Right hindlimb (tissue), 1 donor: ENCODE data around the gene IRF6.
A peak's percentile ranks its signal among the peaks of the same experiment; 100 is the strongest.
"Not testable (repeated sequence)": the region's sequence is repeated elsewhere in the genome, so short reads cannot be mapped to it uniquely, and the experiment has no call there.

Source experiments
- DNase-seq: peaks from one replicate; pipeline ENCODE4 v3.0.0-alpha.2; 2018

IRF6 gene

DNA sequence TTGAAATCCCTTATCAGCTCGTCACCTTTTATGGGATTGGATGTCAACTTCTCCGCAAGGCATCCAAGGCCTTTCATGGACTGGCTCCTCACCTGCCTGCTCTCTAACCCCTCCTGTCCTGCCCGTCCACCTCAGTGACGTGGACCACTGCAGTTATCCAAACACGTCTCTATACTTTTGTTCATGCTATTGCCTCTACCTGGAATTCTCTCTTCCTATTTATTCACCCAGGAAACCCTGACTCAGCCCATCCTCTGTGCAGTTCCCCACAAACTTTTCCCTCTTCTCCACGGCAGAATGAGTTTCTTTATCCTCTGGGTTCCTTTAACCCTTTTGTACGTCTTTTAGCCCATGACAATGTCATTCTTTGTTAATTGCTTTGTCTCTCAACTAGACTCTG, 16.8 kb upstream of the IRF6 start:
- no peak for DNase-seq

DNA sequence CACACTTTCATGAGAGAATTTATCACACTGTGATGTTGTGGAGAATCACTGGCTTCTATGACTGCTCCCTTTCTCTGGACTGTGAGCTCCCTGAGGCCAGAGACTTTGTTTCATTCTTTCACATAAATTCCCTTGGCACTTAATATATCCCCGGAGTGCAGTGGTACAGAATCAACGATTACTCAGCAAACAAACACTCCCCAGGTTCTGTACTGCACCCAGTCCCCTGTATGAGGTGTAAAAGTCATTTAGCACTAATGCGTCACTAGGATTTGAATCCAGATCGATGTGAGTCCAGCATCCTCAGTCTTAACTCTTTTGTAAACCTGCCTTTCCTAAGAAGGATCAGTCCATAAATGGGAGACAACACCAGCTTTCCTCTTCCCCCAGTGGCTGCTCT, 15.0 kb upstream of the IRF6 start:
- no peak for DNase-seq

DNA sequence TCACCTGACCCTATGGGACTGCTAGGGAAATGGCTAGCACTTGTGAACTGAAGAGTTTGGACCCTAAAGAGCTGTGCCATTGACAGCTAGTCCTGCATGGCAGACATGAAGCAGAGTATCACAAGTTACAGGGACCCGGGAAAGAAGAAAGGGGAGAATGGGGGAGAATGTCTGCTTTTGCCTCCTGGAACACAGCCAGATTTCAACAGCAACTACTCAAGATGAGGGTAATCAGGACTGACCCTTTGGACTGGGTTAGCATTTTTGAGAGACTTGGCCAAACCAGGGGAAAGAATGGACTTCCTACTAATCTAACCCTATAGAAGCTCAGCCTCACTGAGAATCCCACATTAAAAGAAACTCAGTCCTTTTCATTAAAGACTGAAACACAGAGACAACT, 13.1 kb upstream of the IRF6 start:
- DNase-seq: no peak

DNA sequence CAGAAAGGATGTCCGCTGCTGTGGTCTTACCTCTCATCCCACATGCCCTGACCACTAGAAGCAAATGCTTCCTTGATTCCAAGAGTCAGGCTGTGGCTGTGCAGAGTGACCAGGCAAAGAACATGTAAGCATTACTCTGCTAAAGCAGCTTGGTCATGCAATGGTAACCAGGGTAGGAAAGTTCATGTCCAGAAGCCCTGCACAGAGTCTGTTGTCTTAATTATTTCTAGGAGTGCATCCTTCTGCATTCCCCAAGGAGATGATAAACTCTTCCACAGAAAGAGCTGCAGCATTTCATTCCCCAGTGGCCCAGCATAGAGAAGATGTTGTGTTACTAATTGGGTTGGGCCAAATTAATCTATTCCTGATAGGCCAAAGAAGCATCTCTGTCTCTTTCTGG, 11.7 kb upstream of the IRF6 start:
- no peak for DNase-seq

DNA sequence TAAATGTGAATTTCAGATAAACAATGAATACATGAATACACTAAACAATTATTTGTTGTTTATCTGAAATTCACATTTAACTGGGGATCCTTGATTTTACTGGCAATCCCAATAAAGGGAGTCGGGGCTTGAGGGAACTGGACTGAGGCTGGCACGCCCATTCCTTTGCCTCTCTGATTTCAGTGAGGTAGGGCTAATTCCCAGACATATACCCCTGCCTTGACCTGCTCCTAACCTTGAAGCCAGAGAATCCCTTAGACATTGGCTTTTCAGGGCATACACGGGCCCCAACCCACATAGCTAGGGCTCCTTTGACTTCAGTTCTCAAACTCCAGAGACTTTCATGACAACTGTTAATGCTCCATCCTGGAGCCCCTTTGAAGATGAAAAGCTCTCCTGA, 11.0 kb upstream of the IRF6 start:
- DNase-seq: no peak

DNA sequence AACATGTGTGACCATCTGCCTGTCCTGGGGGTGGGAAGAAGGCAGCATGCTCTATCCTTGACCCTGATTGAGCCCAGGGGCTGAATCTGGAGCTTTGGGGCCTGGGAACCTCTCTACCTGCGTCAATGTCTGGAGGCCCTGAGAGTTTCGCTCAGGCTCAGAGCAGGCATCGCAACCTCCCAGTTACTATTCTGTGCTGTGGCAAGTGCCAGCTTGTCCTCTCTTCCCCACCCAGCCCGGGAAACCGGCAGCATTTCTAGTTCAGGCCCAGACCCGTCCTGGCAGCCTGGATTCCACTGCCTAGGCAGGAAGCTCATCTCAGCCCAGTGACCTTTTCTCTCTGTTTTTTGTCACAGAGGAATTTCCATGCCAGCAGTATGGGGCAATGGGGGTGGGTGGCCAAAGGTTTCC, 10.0 kb upstream of the IRF6 start:
- DNase-seq: no peak

DNA sequence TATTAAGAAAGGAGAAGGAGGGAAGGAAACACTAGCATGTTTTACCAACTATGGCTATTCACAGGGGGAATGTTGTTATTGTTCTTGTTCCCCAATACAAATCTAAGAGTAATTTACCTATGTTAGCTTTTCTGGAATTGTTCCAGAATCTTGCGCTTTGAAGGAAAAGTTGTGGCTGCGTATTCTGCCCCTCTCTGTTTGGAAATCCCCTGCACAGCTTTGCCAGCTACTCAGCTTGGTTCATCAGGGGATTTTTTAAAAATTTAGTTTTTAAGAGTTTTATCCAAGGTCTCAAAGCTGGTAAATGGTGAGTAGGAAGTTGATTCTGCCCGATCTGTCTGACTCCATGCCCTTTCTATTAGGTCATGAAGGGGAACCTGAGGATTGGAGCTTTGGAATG, 9.5 kb upstream of the IRF6 start:
- no peak for DNase-seq

DNA sequence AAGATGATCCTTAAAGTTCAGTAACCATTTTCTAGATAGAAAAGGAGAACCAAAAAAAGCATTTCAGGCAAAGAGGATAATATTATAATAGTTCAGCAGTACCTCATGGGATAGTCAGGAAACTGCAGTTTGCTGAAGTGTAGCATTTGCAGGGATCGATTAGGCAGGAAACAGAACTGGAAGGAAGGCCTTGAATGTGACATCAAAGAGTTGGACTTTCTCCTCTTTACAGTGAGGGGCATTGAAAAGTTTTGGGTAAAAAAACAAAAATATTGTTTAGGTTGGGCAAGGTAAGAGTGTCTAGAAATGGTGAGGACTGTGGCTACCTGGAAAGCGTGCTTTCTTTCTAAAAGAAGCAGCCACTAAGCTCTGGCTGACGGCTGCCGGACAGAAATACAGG, 8.0 kb upstream of the IRF6 start:
- no peak for DNase-seq

DNA sequence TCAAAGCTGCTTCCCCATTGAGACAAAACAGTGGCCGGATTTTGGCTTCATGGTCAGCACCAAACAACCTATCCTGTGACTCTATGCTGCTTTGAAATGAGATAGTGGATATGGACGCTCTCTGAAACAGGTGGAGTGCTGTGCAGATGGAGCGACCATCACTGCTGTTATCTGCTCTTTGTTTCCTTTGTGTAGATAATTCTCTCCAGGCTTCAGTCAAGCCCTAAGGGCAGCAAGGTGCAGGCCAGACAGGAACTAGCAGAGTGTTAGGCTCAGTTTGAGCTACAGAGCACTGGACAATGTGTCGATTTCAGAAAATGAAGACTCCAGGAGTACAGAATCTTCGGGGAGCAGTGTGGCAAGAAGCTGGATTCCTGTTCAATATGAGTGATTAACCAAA, 4.8 kb upstream of the IRF6 start:
- DNase-seq: no peak

DNA sequence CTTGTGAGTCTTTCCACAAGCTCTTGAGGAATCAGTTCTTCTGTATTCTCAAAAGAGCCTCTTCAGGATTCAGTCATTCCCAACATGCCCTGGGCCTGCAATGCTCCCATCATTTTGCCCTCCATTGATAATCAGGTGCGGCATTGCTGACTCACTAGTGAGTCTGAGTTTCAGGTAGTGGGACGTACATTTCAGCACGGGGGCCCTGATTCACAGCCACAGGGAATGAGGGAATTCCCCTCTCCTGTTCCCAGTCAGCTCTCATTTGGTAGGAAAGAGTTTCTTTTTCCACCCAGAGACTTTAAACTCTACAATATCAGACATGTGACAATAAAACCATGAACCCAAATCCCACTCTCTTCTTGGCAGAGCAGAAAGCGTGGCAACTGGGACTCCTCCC, 3.7 kb upstream of the IRF6 start:
- no peak for DNase-seq

DNA sequence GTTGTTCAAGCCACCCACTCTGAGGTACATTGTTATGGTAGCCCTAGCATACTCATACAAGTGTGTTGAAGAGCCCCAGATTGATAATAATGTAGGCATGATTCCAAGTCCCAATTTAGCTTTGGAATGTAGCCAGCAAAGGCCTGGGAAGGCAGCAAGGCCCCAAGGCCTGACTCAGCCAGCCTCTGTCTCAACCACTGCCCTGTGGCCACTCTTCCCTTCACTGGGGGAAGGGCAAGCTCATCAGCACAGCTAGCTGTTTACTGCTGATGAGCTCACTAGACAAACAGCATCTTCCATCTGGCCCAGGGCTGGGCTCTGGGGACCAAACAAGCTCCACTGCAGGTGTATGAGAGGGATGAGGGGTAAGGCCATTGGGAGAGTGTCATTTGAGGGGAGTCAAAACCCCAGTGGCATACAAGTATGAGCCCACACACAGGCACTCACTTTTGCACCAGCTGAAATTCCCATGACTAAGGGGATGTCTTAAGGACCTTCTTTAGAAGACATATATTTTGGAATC, 2.2 kb upstream of the IRF6 start:
- no peak for DNase-seq

DNA sequence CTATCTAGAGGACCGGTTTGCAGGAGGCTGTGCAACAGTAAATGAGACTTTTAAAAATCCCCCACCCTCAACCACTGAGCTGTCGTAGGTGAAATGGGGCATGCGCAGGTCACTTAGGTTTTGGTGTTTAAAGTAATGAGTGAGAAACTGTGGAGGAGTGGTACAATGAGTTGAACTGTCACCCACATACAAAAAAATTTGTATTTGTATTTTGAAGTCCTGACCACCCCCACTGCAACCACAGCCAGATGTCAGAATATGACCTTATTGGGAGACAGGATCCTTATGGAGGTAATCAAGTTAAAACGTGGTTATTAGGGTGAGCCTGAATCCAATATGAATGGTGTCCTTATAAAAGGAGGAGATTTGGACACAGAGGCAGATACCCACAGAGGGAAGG, 1.6 kb upstream of the IRF6 start:
- DNase-seq: no peak

DNA sequence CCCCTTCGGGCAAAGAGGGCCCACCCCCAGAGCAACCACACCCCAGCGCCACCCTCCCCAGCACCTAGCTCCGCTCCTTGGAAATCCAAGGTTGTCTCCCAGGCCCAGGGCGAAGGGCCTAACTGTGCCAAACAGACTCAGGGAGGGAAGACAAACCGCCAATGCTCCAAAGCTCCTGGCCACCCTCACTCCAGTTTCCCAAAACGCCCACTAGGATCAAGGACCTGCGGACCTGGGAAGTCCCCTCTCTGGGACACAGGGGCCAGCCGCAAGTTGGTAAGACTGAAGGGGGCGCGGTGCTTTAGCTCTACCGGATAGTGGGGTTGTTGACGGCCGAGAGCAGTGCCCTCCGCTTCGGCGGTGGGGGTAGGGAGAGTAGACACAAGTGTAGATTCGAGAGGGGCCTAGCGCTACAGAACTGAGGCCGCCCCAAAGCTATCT, 581 bp downstream of the IRF6 start:
- DNase-seq: no peak

DNA sequence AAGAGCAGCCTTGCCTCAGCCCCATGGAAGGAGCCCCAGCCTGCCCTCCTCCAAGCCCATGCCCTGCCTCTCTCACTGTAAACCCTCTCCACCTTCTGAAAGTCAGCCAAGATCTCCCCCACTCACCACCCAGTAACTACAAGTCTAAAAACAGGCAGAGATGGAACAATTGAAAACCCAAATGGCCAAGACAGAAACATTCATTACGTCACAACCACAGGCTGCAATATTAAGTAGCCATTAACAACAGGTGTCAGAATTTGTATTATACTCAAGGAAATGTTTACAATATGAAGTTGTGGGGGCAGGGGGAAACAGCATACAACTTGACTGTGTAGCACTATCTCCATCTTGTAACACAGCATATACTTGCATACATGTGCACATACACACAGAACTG, 2.4 kb downstream of the IRF6 start:
- DNase-seq: no peak

DNA sequence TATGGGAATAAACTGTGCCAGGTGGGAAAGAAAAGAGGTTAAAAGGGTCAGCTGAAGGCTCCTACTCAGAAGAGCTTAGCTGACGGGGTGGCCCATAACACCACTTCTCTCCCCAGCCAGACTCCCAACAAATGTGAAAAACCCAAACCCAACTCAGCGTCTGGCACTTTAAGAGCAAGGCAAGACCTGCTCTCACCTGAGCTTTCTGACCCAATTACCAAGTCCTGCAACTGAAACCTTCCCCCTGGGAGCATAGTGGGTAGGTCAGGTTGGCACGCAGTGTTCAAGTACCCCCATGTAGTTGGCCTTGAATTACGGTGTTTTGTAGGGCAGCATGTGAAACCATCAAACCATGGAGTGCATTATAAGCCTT, 3.2 kb downstream of the IRF6 start:
- DNase-seq: no peak

DNA sequence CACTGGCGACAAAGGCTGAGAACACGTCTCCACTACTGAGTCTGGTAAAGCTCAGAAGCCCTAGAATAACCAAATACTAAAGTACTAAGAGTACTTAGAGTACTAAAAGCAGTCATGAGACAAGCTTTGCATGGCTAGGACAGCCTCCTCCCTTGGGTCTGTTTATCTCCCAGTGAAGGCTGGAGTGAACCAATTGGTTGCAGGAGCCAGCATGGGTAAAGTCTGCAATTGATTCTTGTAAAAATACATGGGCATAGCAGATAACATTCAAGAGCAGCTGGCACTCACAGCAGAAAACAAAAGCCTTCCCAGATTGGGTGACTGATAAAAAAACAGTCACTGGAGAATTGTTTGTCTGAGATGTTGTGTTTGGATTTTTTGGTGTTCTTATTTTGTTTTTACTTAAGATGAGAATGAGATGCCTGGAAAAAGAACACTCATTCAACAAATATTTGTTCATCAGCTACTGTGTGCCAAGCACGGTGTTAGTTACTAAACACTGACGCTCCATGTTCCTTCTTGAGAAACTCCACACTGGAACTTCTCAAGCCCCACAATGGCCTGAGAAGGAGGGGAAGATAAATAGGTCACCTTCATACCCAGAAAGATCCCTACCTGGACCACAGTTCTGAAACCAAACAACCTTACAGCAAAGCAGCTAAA, 3.7 kb downstream of the IRF6 start:
- DNase-seq: no peak

DNA sequence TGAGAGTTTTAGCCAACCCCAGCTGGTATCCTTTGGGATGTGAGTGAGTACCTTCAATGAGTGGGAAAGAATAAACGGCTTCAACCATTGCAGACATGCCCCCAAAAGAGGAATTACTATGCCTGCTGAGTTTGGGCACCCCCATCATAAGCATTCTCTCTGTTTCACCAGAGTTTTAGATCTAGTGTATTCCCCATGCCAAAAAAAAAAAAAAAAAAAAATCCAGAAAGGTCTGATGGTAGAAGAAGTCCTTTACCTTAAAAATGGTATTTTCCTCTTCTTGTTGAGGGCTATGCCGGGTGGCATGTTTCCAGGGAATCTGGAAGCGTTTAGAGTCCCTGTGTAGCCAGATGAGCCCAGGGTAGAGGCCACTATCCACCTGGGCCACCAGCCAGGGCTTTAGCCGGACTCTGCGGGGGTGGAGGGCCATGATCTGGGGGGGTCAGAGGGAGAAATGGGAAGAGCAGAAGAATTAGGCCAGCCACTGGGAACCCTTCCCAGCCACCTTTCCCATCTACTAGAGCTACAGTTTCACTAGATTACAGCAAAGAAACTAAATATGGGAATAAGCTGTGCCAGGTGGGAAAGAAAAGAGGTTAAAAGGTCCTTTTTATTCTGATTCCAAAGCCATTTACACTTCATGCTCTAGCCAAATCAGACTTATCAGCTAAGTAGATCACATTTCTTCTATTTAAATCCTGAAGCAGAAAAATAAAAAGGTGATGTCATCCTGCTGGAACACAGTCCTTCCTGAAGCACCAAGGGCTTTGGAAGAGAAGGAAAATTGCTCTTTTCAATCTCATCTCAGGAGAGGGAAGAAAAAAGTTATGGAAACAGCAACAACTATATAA, 4.7 kb downstream of the IRF6 start:
- peak; percentile 77 for DNase-seq

DNA sequence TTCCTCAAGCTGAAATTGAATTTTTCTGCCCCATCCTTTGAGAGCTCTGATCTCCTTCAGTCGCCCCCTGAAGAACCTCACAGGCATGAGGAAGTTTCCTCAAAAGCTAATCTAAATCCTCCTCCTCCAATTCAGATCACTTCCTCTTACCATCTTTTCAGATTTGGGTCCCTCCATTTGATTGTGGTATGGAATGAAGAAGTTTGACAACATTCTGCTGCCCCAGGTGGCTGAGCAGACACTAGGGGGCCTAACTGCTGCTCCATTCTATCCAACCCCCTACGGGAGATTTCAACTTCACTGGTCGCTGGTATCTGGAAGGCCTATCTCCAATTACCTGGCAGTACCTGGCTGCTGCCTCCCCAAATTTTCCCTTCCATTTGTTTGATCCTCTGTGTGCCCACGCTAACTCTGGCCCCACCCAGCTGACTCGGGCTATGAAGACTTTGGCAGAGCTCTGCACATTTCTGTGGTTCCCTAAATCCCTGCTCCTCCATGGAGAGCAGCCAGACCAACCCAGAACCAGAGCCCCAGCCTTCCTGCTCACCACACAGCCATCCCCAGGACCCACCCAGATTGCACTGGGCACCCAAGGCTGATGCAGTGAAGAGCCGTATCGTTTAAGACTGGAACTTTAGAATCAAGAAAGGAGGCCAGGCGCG, 7.8 kb downstream of the IRF6 start:
- DNase-seq: no peak

DNA sequence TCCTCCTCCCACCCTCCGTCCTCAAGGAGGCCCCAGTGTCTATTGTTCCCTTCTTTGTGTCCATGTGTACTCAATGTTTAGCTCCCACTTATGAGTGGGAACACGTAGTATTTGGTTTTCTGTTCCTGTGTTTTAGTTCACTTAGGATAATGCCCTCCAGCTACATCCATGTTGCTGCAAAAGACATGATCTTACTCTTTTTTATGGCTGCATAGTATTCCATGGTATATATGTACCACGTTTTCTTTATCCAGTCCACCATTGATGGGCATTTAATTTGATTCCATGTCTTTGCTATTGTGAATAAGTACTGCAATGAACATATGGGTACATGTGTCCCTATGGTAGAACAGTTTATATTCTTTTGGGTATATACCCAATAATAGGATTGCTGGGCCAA, 12.2 kb downstream of the IRF6 start:
- not testable (repeated sequence) for DNase-seq

DNA sequence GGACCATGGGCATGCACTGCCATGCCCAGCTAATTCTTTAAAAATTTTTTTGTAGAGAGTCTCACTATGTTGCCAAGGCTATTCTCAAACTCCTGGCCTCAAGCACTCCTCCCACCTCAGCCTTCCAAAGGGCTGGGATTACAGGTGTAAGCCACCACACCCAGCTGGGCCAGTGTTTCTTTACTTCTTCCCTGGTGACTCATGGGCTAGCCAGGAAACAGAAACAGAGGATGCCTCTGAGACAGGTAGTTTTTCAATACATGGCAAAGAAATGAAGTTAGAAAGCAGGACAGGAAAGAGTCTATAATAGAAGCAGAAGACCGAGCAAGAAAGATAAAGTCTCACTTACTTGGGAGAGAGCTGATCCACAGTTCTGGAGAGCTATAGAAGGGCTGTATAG, 14.0 kb downstream of the IRF6 start:
- DNase-seq: no peak

DNA sequence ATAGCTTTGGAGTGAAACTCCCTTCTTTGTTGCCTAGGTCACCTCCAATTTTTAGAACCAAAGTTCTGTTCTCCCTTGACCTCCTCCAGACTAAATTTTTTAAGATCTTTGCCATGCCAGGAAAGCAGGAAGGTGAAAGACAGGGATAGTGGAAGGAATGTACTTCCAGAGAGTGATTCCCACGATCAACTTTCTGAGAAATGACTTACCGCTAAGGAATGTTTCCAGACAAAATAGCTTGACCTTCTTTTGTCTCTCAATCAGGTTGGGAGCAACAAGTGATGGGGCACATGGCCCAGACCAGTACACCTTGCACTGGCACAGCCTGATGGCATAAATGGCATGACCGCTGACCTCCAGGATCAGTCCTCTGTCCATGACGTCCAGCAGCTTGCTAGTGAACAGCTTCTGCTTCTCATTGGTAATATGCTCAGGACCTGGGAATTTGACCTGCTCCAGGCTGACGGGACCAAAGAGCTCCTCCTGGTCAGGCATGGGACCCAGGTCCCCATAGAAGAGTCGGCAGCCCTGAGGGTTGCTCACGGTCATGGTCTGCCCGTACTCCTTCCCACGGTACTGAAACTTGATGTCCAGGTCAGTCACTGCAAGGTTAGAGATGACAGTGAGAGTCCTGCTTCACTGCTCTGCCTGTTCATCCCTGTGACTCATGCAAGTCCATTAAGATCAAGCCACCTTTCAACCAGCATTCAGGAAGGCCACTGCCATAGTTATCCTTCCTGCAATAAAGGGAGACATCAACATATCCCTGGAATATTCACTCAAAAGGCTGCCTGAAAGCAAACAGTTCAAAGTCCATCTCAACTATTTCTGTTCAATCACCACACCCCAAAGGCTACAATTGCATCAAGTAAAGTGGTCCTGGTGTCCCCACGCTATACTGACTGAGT, 15.4 kb downstream of the IRF6 start:
- DNase-seq: no peak

DNA sequence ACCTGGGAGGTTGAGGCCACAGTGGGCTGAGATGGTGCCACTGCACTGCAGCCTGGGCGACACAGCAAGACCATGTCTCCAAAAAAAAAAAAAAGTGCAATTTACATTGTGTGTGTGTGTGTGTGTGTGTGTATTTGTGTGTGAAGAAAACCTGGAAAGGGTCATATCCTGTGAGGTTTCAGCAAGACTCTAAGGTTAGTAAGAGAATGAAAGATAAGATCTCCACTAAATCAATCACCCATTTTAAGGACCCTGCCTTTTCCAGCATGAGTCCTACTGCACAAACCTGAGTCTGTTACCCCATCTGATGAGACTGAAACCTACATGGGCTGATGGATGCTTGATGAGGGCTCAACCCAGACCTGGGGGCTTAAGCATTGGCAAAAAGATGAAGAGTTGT, 16.7 kb downstream of the IRF6 start:
- no peak for DNase-seq

DNA sequence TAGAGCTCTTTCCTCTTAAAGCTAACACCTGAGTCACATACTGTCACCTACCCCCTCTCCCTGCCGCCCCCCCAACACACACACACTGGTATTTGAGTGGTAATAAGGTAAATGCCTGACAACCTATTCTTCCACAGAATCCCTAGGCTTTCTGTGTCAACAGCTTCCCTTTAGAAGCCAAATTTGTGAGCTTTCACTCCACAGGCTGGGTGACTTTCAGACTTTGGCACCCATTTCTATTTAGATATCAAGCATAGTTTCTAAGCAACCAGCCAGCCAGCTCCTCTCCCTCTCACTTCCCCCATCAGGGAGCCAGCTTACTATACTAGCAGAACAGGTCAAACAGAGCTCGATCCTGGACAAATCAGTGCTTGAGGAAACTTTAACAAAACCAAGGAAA, 18.4 kb downstream of the IRF6 start:
- DNase-seq: no peak
